ENCODE data around the gene TMEM205.
"Not testable (repeated sequence)": the region's sequence is repeated elsewhere in the genome, so short reads cannot be mapped to it uniquely, and the experiment has no call there.

Gene TMEM205

DNA sequence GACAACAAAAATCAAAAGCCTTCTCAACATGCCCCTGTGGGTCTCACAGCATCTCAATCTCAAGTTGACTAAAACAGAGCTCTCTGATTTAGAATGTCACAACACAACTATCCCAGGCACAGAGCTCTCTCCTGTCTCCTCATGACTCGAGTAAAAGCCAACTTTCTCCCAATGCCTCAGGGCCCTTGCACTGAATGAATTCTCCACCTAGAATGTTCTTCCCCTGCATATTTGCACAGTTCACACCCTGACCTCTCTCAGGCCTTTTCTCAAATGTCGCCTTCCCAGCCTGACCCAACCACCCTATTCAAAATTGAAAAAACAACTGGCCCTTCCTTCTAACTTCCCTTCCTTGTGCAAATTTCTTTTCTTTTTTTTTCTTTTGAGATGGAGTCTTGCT is 24.7 kb upstream of the TMEM205 start:
- no peak for DNase-seq

DNA sequence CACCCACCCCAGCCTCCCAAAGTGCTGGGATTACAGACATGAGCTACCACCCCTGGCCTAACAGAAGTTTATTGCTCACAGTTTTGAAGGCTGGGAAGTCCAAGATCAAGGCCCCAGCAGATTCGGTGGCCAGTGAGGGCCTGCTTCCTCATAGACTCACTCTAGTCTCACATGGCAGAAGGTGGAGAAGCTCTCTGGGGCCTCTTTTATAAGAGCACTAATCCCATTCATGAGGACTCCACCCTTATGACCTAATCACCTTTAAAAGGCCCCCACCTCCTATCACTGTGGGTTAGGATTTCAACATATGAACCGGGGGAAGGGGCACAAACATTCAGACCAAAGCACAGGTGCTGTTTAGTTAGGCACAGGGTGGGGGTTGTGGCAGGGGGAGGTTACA is 21.5 kb upstream of the TMEM205 start:
- no peak for DNase-seq

DNA sequence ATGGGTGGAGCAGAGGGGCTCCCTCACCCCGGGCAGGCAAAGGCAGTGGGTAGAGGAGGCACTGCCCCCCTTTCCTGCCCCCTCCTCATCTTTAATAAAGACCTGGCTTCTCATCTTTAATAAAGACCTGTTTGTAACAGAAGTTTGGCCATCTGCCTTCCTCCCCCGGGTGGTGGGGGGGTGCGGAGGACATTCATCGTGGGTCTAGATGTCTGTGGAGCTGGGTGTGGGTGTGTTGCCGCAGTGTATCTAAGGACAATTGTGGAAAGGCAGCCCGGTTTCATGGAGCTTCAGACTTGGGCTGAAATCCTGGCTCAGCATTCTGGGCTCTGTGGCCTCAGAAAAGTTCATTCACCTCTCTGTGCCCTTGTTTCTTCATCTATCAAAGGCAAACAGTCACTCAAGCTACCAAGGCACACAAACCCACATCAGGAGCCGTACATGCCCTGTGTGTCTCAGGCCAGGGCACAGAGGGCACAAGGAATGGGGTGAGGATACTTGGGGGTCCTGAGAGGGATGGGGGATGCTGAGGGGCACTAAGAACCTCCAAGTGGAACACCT is 19.6 kb upstream of the TMEM205 start:
- DNase-seq: no peak

GRCh38 chr19:11364935-11365334 is 18.9 kb upstream of the TMEM205 start:
- no peak for DNase-seq

DNA sequence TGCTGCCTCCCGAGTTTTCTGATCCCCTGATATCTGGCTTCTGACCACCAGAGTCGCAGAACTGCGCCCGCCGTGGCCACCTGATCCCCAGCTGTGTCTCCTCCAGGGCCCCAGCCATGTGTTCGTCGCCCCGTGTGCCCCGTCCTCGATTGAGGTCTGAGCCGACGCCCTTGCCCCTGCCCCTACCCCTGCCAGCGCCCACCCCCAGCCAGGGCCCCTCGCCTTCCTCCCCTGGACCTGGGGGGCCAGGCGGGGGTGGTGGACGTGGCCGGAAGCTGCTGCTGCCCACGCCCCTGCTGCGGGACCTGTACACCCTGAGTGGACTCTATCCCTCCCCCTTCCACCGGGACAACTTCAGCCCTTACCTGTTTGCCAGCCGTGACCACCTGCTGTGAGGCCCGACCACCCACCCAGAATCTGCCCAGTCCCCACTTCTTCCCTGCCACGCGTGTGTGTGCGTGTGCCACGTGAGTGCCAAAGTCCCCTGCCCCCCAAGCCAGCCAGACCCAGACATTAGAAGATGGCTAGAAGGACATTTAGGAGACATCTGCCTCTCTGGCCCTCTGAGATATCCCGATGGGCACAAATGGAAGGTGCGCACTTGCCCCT is 18.3 kb upstream of the TMEM205 start:
- no peak for DNase-seq

- DNase-seq: no peak
These were observed 17.8 kb upstream of the TMEM205 start for GRCh38 chr19:11363881-11364280.

DNA sequence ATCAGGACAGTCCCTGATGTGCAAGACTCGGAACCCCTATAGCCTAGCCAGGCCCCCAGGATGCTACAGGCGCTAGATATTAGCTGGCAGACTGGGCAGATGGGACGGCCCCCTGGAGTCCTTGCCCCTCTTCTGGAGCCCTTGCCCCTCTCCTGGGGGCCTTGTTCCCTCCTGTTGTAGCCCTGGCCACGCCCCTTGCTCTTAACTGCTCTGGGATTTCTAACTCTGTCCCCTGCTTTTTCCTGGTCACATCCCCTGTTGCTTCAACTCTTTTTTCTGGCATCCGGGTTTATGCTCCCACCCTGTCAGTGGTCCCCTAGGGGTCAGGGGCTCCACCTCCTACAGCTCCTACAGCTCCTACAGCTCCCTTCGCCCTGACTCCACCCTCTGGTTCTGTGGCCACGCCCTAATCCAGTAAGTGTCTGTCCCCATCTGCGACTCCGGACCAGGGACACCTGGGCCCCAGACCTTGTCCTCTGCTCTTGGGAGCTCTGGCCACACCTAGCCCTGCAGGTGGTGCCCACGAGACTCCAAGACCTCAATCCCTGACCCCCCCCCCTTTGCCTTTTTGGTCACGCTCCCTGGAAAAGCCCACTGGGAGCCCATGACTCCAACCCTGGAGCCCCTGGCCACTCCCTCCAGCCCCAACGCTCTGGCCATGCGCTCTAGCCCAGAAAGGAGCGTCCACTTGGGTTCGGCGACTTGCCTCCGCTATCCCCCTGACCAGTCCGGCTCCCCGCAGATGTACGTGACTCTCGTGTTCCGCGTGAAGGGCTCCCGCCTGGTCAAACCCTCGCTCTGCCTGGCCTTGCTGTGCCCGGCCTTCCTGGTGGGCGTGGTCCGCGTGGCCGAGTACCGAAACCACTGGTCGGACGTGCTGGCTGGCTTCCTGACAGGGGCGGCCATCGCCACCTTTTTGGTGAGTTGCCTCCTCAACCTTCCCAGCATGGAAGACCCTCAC is 16.0 kb upstream of the TMEM205 start:
- DNase-seq: no peak

DNA sequence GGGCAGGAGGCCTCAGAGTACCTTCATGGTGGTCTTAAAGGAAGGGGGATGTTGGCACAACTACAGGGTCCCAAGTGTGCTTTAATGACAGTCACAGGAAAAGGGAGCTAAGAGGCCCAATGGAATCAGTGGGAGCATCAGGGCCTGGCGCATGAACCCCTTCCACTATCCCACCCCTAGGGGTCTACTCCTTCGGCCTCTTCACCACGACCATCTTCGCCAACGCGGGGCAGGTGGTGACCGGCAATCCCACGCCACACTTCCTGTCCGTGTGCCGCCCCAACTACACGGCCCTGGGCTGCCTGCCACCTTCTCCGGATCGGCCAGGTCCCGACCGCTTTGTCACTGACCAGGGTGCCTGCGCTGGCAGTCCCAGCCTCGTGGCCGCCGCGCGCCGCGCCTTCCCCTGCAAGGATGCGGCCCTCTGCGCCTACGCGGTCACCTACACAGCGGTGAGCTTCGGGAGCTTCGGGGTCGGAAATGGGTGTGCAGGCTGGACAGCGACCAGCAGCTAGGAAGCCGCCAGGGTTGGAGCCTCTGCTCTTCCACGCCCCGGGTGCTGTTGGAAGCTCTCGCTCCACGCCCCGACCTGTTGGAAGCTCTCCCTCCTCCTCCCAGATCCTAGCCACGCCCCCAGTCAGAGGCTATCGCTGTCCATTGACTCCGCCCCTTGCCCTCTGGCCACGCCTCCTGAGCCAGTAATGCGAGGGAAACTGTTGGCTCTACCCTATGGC is 15.1 kb upstream of the TMEM205 start:
- no peak for DNase-seq

GRCh38 chr19:11359421-11359820 is 13.4 kb upstream of the TMEM205 start:
- DNase-seq: no peak

GRCh38 chr19:11356676-11357550 is 10.8 kb upstream of the TMEM205 start:
- DNase-seq: no peak

GRCh38 chr19:11356074-11356397 is 10.0 kb upstream of the TMEM205 start:
- DNase-seq: no peak

DNA sequence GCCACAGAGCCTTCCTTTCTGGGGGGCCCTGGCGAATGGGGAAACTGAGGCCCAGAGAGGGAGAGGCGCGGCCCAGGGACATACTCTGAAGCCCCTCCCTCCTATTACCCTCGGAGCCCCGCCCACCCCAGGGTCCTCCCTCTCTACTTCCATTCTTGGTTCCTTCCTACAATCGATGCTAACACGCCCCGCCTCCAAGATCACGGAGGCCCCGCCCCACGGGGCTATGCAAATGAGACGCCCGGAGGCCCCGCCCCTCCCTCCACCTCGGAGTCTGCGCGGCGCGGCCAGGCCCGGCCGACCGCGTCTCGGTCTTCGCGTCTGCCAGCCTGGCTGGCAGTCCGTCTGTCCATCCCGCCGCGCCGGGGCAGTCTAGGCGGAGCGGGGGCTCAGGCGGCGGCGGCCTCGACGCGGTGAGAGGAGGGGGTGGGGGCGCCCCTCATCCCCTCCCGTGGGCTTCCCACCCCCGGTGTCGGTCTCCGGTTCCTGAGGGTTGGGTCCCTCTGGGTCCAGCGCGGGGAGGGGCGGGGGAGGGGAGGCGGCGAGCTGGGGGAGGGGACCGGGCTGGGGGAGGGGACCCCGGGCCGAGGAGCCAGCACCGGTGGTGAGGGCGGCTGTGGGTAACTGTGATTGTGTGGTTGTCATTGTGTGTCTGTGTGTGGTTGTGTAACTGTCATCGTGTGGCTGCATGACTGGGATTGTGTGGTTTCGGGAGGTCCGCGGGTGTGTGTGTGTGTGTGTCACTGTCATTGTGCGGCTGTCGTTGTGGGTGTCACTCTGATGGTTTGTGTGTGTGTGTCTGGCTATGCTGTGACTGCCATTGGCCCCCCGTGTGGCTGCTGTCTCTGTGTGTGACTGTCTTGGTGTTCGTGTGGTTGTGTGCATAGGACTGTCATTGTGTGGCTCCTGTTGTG is 9.3 kb upstream of the TMEM205 start, which contains the start of gene PLPPR2:
Gene PLPPR2 (plus strand): TSS at position 273 of the 914 bp plus-strand sequence. CDS start 2,242 bp downstream, outside the sequence.
- peak; percentile 56 for DNase-seq

- not testable (repeated sequence) for DNase-seq
These were observed 8.0 kb upstream of the TMEM205 start for GRCh38 chr19:11354102-11354501.

DNA sequence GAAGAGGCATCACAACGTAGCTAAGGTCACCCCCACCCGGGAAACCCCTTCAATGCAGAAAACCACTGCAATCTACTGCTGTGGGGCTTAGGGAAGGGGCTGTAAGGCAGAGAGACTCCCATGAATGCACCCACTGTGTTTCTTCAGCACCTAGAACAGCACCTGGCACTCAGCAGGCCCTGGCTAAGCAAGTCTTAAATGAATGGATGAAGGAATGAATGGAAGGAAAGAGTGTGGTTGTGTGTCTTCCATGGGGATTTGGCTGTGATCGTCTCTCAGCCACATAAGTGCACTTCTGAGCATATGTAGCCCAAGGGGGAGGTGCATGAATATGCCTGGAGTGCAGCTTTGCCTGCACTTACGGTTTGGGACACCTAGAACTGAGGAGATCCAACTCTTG is 3.1 kb upstream of the TMEM205 start:
- DNase-seq: no peak

DNA sequence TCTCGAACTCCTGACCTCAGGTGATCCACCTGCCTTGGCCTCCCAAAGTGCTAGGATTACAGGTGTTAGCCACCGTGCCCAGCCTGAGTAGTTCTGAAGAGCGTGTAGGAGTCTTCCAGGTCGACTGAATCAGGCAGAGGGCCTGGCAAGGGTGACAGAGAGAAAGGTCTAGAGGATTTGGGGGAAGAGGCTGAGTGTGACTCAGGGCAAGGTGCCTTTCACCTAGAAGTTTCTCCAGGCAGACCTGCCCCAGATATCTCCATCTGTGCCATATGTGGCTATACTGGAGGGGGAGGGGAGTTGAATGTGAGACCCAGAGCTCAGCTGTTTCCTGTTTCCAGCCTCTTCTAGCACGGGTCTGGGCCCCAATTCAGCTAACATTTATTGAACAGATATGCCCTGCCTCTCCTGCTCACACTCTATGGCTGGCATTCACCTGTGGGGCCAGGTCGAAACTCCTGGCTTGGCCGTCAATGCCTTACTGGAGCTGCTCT is 1.5 kb upstream of the TMEM205 start:
- no peak for DNase-seq

DNA sequence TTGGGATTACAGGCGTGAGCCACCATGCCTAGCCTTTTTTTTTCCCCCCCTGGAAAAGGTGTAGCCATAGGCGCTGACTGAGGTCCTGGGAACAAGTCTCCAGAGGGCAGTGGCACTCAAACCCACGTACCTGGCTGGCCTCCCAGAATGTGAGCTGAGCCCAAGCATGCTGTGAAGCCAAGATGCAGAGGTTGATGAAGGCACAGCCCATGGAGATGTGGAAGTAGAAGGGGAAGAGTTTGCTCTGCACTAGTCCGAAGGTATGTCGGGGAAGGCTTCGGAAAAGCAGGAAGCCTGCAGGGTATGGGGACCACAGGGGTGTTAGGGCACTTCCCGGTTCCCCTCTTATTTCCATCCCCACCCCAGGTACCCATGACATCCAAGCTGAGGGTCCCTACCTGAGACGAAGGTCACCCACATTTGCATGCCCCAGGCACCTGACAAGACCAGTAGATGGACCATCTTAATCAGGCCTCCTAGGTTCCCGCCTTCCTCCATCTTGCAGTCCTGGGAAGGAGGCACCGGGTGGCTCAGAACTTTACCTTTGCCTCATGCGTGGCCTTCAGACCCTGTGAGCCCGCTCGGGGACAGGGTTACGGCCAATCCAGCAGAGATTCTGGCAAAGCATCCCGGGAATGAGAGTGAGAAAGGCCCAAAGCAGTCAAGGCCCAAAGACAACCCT is 805 bp downstream of the TMEM205 start:
- DNase-seq: peak; percentile 1

DNA sequence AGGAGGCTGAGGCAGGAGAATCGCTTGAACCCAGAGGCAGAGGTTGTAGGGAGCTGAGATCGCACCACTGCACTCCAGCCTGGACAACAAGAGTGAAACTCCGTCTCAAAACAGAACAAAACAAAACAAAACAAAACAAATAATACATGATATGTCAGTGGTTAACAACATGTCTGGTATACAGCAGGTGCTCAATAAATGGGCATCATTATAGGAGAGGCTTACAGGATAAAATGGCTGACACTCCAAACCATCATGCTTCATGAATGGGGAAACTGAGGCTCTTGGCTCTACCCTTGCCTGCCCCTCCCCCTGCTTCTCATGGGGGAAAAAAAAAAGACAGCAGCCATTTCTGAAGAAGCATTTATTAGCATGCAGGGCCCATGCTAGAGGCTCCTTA is 3.6 kb downstream of the TMEM205 start:
- no peak for DNase-seq

DNA sequence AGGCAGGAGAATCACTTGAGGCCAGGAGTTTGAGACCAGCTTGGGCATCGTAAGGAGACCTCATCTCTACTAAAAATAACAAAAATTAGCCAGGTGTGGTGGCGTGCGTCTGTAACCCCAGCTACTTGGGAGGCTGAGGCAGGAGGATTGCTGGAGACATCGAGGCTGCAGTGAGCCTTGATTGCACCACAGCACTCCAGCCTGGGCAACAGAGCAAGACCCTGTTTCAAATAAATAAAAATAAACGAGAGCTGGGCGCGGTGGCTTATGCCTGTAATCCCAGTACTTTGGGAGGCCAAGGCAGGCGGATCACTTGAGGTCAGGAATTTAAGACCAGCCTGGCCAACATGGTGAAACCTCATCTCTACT is 6.0 kb downstream of the TMEM205 start:
- DNase-seq: not testable (repeated sequence)

- peak; percentile 57 for DNase-seq
These were observed 6.6 kb downstream of the TMEM205 start, which contains the start of gene RAB3D for GRCh38 chr19:11339254-11340098. Gene RAB3D (minus strand): TSS chr19:11339657. CDS start chr19:11337399, 2,258 bp downstream.

Data from SHP77 treated with DMSO at 0.1 percent for 48 hours (cell line).